LHCN-M2 (cell line): ENCODE measurements around the gene UMPS. TPM values are rescaled to one million over a fixed set of nuclear protein-coding genes. Genes with fewer than 3 reads are reported as not detected.
"Not testable (repeated sequence)": the region's sequence is repeated elsewhere in the genome, so short reads cannot be mapped to it uniquely, and the experiment has no call there.

ENCODE experiments used
- DNase-seq: peaks from one replicate; pipeline ENCODE4 v3.0.0-alpha.2; 2012; ENCODE audit warnings: low read depth
- total RNA-seq: library from RNA; depleted of rRNA; stranded (reverse); fragments of >200 nt; gene quantifications from 2 replicates; pipeline ENCODE4 v1.2.3, GENCODE V29; 2014

UMPS gene
- total RNA-seq, 1 experiment from 2014 or later: 39.3 TPM

DNA sequence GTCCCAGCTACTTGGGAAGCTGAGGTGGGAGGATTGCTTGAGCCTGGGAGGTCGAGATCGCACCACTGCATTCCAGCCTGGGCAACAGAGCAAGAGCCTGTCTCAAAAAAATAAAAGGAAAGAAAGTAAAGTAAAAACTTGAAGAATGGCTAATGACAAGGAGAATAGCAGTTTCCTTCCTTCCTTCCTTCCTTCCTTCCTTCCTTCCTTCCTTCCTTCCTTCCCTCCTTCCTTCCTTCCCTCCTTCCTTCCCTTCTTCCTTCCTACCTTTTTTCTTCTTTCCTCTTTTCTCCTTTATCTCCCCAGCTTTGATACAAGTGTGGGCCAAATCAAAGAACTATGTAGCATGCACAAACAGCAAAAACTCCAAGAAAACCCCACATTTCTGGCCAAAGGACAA, 23.0 kb upstream of the UMPS start:
- DNase-seq: not testable (repeated sequence)

DNA sequence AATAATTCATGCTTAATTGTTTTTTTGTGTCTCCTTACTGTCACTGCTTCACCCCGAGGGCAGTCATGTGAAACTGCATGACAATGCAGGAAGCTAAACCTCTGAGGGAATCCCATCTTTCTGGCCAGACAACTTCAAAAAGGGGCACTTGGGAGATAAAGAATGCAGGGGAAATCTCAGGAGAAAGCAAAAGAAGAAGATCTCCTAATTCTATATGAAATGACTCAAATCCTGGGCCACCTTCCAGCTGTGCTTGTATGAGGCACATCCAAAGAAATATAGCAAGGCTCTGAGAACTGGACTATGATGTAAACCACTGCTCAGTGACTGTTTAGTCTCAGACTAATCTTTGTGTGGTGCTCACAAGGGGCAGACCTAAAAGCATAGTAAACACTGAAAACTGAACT, 22.6 kb upstream of the UMPS start:
- peak; percentile 49 for DNase-seq

DNA sequence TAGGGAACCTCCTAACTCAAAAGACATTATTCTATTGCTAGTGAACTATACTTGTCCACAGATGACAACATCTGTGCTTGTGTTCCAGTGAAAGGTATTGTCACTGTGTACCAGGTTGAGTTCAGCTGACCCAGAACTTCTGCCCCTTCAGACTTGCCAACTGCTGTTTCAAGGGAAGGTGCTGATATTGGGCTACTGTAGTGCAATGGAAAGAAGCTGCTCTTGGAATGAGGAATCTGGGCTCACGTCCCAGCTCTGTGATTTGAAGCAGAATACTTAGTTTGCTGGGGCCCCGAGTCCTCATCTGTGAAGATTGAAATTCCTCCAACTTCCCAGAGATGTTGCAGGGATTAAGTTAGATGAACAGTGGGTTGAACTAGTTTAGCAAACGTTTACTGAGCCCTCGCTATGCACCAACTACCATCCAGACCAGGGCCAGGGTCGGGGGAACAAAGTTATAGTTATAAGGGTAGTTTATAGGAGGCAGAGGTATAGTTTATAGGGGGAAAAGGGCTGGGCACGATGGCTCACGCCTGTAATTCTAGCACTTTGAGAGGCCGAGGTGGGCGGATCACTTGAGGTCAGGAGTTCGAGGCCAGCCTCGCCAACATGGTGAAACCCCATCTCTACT, 15.9 kb upstream of the UMPS start:
- no peak for DNase-seq

DNA sequence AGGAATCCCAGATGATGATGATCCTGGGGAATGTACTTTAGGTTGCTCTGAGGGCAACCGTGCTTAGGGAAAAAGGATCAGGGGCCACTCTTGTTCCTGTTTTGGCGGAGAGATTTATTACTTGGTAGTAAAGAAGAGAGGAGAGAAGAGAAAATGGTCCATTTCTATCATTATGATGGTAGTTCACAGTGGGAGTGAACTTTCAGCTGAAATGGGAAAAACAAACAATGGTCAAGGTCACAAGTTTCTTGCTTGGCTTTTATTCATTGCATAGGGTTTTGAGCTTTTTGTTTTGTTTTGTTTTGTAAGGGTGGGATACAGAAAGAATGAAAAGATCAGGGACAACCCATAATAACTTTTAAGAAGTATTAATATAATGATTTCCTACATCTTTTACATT, 7.7 kb upstream of the UMPS start:
- no peak for DNase-seq

DNA sequence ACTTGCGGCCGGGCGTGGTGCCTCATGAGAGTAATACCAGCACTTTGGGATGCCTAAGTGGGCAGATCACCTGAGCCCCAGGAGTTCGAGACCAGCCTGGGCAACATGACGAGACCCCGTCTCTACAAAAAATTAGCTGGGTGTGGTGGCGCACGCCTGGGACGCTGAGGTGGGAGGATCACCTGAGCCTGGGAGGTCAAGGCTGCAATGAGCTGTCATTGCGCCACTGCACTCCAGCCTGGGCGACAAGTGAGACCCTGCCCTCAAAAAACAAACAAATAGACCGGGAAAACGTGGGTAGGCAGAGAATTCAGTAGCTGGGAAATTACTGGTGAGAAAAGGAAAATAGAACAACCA, 667 bp downstream of the UMPS start:
- no peak for DNase-seq

DNA sequence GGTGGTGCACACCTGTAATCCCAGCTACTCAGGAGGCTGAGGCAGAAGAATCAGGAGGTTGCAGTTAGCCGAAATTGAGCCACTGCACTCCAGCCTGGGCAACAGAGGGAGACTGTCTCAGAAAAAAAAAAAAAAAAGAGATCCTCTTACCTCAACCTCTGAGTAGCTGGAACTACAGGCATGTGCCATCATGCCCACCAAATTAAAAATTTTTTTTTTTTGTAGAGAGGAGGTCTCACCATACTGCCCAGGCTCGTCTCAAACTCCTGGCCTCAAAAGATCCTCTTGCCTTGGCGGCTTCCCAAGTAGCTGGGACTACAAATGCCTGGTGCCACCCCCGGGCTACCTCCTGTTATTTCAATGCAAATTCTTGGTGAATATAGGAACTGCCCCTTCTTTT, 1.5 kb downstream of the UMPS start:
- DNase-seq: no peak

DNA sequence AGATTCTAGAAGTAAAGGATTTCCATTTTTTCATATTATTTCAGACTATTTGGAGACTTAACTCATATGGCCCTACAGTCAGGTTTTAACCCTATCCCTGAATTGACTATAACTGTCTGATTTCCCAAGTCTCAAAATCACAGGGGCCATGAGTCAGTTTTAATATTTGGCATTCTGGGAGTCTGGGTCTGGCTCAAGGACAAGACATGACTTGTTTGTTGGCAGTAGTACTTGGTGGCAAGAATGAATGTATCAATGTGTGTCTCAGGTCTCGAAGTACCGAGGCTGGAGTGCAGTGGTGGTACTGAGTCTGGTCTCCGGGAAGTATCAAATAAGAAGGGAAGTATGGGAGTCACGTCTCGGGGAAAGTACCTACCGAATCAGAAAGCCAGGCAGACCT, 10.8 kb downstream of the UMPS start:
- DNase-seq: no peak

DNA sequence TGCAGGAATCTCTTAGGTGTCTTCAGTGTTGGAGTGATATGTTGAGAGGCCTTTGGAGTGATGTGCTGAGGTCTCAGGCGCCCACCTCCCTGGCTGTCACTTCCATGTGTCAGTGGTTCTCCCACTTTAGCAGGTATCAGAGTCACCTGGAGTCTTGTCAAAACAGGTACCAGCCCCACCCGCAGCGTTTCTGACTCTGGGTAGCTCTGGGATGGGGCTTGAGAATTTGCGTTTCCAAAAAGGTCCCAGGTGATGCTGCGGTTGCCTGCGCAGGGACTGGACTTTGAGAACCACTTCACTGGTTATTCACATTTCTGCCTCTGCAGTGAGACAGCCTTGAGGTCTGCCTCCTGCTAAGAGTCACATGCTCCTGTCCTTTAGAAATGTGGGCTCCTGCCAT, 15.5 kb downstream of the UMPS start:
- DNase-seq: no peak

DNA sequence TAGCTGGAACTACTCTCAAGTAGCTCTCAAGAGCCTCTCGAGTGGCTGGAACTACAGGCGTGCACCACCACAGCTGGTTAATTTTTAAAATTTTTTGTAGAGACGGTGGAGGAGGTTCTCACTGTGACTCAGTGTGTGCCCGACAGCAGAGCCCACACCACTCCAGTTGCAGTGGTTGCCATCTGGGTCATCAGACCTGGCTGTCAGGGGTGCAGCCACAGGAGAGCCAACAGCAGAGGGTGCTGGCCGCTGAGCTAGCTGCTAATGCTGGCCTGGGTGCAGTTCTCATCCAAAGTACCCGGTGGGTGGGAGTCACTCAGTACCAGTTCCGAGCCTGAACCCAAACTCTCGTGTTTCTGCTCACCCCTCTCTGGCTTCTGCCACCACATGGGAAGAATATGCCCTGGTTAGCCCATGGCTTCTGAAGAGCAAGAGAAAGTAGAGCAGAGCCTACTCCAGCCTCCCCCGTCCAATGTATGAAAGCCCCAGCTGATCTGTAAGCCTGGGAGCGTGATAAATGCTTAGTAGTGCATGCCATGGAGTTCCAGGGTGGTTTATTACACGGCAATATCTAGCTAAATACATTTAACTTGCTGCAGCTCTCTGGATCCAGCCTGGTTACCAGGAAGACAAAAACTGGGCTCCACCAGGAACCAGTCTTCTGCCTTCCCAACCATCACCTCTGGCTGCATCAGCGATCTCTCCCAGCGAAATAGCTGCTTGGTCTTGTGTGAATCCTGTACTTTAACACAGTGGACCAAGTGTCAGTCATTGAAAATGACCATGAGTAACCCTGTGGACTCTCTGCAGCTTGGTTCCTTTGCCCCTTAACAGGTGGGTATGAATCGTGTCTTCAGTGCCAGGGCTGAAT, 17.1 kb downstream of the UMPS start:
- DNase-seq: no peak

DNA sequence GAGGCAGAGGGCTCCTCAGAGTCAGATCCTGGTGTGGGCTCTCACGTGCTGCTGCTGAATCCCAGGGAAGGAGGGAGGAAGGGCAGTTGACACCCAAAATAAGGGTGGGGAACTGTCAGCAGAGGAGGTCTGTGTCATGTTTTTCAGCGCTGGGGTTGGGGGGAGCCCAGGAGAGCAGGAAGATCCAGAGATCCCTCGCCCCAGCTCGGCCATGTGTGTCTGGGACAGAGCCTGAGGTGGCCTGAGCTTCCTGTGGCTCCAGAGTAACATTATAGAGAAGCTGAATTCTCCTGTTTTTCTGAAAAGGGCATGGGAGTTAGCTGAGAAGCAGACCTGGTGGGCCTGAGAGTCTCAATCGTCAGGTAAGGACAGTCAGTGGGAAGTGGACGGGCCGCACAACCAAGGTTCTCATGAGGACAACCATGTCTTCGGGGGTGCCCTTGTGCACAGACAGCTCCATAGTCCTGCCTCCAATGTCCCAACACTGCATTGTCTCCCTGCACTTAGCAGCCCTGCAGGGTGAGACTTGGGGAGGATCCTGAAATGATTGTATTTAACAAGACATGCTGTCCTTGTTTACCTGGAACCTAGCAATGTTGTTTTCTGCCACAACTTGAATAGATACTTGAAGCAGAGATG, 18.4 kb downstream of the UMPS start:
- no peak for DNase-seq

DNA sequence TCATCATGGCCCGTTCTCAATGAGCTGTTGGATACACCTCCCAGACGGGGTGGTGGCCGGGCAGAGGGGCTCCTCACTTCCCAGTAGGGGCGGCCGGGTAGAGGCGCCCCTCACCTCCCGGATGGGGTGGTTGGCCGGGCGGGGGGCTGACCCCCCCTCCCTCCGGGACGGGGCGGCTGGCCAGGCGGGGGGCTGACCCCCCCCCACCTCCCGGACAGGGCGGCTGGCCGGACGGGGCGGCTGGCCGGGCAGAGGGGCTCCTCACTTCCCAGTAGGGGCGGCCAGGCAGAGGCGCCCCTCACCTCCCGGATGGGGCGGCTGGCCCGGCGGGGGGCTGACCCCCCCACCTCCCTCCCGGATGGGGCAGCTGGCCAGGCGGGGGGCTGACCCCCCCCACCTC, 19.6 kb downstream of the UMPS start:
- DNase-seq: not testable (repeated sequence)

DNA sequence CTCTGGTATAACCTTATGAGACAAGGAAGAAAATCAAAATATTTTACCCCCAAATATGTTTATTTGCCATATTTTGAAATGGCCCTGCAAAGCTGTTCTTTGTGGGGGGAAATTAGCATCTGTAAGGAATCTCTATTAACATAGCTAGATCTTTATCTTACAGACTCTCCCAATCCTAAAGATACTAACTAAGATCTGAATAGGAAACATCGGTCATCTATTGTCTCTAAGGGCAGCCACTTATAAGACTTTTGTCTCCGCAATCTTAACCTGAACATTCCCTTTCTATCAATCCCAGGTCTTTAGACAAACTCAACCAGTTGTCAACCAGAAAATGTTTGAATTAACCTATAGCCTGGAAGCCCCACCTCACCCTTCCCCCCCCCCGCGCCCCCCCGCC, 21.2 kb downstream of the UMPS start:
- no peak for DNase-seq

DNA sequence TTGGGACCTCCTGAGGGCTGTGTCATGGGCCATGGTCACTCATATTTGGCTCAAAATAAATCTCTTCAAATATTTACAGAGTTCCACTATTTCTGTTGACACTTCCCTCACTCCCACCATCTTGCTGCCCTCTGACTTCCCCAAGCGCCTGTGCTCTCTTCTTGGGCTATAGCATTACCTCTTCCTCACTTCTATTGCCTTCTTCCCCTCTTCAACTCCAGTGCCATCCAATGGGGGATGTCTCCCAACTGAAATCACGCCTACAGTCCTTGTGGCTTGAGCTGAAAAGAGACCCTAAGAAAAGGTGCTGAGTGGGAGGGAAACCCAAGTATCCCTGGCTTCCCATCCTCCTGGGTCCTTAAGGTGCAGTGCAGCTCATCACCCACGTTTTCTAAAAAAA, 21.8 kb downstream of the UMPS start:
- no peak for DNase-seq

DNA sequence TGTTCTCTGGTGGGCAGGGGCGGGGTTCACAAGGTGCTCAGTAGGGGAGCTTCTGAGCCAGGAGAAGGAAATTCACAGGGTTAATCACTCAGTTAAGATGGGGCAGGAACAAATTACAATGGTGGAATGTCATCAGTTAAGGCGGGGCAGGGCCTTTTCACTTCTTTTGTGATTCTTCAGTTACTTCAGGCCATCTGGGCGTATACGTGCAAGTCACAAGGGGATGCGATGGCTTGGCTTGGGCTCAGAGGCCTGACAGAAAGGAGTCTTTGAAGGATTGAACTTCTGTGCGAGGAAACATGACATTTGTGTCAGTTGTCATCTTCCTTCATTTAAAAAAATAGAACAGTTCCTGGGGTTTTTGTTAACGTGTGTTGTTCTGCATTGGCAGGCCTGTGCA, 27.7 kb downstream of the UMPS start:
- not testable (repeated sequence) for DNase-seq

DNA sequence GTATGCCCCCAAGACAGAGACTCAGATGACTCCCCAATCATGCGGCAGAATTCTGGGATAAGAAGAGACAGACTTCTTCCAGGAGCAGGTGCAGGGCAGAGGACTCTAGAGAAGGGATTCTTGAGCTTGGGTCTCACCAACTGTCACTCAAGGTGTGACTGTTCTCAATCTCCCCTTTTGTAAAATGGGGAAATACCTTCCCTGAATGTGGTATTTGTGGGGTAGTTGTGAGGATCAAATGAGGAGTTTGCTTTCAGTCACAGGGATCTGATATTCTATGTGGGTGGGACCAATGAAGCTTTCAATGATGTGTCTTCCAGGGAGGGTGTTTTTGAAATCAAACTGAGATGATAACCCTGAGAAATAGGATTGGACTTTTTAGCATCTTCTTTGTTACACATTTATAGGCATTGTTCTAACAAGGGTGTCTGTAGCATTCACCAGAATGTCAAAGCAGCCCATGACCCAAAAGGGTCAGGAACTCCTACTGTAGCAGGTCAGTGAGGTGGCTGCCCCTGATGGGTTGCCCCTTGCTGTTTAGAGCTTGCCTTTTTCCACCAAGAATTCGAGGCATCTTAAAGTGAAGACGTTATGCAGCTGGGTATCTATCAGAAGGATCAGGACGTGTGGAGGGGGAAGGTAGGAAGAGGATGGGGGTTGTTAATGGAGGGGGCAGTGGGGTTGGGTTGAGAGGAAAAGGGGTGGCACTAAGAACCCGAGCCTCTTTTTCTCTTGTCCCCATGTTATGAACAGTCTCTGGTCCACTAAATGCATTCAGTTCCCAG, 28.8 kb downstream of the UMPS start:
- no peak for DNase-seq

DNA sequence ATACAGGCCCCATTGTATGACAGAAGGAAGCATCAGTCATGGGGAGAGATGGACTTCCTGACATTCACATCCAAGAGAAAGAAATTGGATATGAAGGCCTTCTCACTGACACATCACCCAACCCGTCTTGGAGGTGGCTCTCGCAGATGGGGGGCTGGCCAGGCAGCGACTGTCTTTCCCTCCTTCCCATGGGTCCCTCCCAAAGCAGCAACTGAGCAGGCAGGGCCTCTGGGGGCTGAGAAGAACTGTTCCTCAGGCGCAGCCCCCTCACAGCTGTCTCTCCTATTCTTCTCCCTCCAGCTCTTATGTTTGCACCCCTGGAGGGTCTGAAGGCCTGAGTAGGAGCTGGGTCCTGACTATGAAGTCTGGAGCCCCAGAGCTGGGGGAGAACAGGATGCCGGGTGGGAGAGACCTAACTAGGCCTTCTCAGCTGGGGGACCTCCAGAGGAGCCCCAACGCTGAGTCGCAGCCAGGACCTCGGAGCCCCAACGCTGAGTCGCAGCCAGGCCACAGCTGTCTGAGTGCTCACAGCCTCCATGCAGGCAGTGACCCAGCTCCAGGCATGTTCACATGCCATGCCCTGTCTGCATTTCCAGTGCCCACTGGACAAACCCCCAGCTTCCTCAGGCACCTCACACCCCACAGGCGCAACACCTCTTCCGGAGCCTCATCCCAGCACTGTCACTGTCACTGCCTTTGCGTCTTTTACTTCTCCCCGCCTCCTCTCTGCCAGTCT, 29.6 kb downstream of the UMPS start:
- peak; percentile 47 for DNase-seq

DNA sequence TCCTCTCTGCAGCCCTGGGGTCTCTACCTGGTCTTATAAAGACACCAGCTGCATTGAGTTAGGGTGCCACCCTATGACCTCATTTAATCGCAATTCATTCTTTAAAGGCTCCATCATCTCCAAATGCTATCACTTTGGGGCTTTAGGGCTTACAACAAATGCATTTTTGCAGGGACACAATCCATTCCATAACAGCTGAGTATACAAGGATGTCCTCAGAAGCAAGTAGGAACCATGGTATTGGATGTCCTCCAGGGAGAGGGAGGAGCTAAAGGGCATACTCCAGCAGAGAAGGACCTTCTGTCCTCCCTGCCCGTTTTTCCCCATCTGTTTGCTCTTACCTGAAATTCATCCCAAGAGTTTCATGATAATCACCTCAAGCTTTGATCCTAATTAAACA, 30.3 kb downstream of the UMPS start:
- DNase-seq: peak; percentile 98

DNA sequence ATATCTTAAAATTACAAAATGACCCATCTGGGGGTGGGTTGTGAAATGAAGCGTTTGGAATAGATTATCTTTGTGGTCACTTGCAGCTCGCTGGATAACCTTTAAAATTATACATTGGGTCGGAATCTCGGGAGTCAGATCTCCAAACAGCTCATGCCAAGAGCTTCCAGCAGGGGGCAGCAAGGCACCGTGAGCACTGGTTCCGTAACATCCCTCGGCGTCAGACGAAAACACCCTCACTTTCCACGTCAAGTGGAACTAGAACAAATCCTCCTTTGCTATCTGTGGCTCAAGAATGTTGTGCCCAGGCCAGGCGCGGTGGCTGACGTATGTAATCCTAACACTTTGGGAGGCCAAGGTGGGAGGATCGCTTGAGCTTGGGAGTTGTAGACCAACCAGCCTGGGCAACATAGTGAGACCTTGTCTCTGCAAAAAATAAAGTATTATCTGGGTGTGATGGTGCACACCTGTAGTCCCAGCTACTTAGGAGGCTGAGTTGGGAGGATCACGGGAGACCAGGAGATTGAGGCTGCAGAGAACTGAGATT, 31.1 kb downstream of the UMPS start:
- DNase-seq: peak; percentile 85

DNA sequence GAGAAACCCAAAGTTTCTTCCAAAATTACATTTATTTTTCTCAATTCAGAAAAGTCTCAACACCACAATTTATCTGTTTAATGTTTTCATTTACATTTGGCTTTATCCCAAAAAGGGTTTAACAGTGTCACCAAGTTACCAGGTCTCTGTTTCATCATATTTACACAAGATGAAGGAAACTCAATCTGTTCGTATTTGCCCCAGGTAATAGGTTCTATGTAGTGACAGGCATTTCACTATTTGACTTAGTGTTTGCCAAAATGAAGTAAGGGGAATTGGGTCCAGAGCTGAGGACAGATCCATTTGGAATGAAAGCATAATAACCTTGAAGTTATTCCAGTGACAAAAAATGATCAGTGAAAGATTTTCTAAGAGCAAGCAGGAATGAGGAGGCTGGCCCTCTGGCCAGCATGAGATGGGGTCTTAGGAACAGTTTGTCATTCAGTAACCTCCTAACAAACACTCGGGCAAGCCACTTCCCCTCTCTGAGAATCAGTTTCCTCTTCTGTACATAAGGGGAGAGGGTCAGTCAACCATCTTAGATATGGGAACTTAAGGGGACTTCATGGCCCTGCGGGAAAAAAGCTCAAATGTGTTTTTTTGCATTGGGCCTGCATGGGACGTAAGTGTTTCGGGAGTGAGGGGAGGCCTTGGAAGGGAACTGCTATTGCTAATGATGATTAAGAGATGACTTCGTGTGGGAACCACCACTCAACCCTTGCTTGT, 31.8 kb downstream of the UMPS start:
- no peak for DNase-seq

DNA sequence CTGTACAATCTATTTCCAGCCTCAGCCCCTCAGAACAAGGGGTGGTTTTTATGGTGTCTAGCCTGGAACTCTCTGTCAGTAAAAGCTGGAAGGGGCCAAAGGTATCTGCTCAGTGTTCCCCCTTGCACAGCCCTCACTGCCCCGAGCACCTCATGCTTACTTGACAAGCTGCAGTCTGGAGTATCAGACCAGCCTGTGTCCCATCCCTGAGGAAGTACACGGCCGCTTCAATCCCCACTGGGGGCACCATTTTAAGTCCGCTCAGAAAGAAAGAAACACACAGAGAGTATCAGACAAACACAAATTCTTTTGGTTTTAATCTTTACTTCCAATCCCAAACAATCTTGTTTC, 32.4 kb downstream of the UMPS start:
- no peak for DNase-seq
